Neuronal stem cell (in vitro differentiated cells): Measurements from ENCODE around the gene ORAI3.

Experiments used
- DNase-seq: peaks from one replicate; pipeline ENCODE4 v3.0.0-alpha.2; 2013; ENCODE audit warnings: low spot score
- H2AFZ ChIP-seq: one replicate; pipeline ENCODE4 v1.6.1; 2013; ENCODE audit warnings: mild to moderate bottlenecking, low read length, inconsistent platforms
- H2AK5ac ChIP-seq: 2 replicates; pipeline ENCODE4 v1.6.1; 2013; ENCODE audit warnings: low read depth, mild to moderate bottlenecking, inconsistent platforms, low read length, moderate library complexity, mixed read lengths
- H2BK120ac ChIP-seq: 2 replicates; pipeline ENCODE4 v1.6.1; 2013; ENCODE audit warnings: low read depth, mild to moderate bottlenecking, inconsistent platforms, low read length, moderate library complexity, mixed read lengths
- H2BK12ac ChIP-seq: one replicate; pipeline ENCODE4 v1.6.1; 2013; ENCODE audit warnings: low read length, inconsistent platforms
- H2BK15ac ChIP-seq: 2 replicates; pipeline ENCODE4 v1.6.1; 2013; ENCODE audit warnings: mild to moderate bottlenecking, low read length, inconsistent platforms, mixed read lengths
- H2BK5ac ChIP-seq: one replicate; pipeline ENCODE4 v1.6.1; 2013; ENCODE audit warnings: inconsistent platforms, mild to moderate bottlenecking, low read length, moderate library complexity
- H3K14ac ChIP-seq: one replicate; pipeline ENCODE4 v1.6.1; 2013; ENCODE audit warnings: low read length, inconsistent platforms
- H3K18ac ChIP-seq: 2 replicates; pipeline ENCODE4 v1.6.1; 2013; ENCODE audit warnings: low read length, inconsistent platforms
- H3K23ac ChIP-seq: 2 replicates; pipeline ENCODE4 v1.6.1; 2013; ENCODE audit warnings: low read depth, mild to moderate bottlenecking, mixed read lengths, low read length, inconsistent platforms; ENCODE audit not compliant: poor library complexity
- H3K27ac ChIP-seq: replicated peaks from 3 replicates; pipeline ENCODE4 v1.5.1; 2013; ENCODE audit warnings: low read length, inconsistent platforms
- H3K27me3 ChIP-seq, 3 experiments: 2 replicates each; pipeline ENCODE4 v1.6.1; 2013; ENCODE audit warnings: low read length in 3 of 3, mild to moderate bottlenecking in 2 of 3, inconsistent platforms in 1 of 3, low read depth in 1 of 3, mixed read lengths in 1 of 3, moderate library complexity in 1 of 3; ENCODE audit not compliant: control insufficient read depth in 3 of 3, insufficient read depth in 3 of 3
- H3K36me3 ChIP-seq, 2 donors: replicated peaks in 1 of 2; 2 replicates each; pipeline ENCODE4 v1.6.1; 2013; ENCODE audit warnings: low read length in 2 of 2; ENCODE audit not compliant: control insufficient read depth in 2 of 2, insufficient read depth in 2 of 2
- H3K4ac ChIP-seq: 2 replicates; pipeline ENCODE4 v1.6.1; 2013; ENCODE audit warnings: inconsistent platforms, mild to moderate bottlenecking, low read length, moderate library complexity
- H3K4me1 ChIP-seq, 2 donors: 1 replicate in 1 of 2; 2 replicates in 1 of 2; pipeline ENCODE4 v1.6.1; 2013; ENCODE audit warnings: low read length in 2 of 2, low read depth in 1 of 2; ENCODE audit not compliant: control insufficient read depth in 2 of 2, insufficient read depth in 1 of 2
- H3K4me2 ChIP-seq: one replicate; pipeline ENCODE4 v1.6.1; 2013; ENCODE audit warnings: mild to moderate bottlenecking, low read length, inconsistent platforms; ENCODE audit not compliant: insufficient read depth, poor library complexity, severe bottlenecking
- H3K4me3 ChIP-seq, 2 donors: 2 replicates each; pipeline ENCODE4 v1.5.1; 2013; ENCODE audit warnings: low read length in 2 of 2, mild to moderate bottlenecking in 2 of 2, inconsistent platforms in 1 of 2, moderate library complexity in 1 of 2
- H3K79me1 ChIP-seq: one replicate; pipeline ENCODE4 v1.6.1; 2013; ENCODE audit warnings: low read depth, mild to moderate bottlenecking, inconsistent platforms, low read length, moderate library complexity
- H3K9ac ChIP-seq: one replicate; pipeline ENCODE4 v1.6.1; 2013; ENCODE audit warnings: mild to moderate bottlenecking, low read depth, low read length, inconsistent platforms; ENCODE audit not compliant: poor library complexity
- H3K9me3 ChIP-seq, 2 donors: replicated peaks in 1 of 2; 2 replicates each; pipeline versions ENCODE3 to v1.6.1; 2013; ENCODE audit warnings: low read length in 2 of 2, mild to moderate bottlenecking in 2 of 2, inconsistent platforms in 1 of 2, low read depth in 1 of 2, mixed read lengths in 1 of 2, moderate library complexity in 1 of 2; ENCODE audit not compliant: control insufficient read depth in 2 of 2, insufficient read depth in 1 of 2
- H4K8ac ChIP-seq: one replicate; pipeline ENCODE4 v1.6.1; 2013; ENCODE audit warnings: low read depth, mild to moderate bottlenecking, inconsistent platforms, low read length, moderate library complexity
- H4K91ac ChIP-seq: one replicate; pipeline ENCODE4 v1.6.1; 2013; ENCODE audit warnings: low read length, low read depth, mild to moderate bottlenecking, inconsistent platforms; ENCODE audit not compliant: poor library complexity
- WGBS, 2 donors: extraction: QIAGEN DNeasy Blood & Tissue Kit; methylation state at CpG; one replicate each; pipeline ENCODE4 v1.1.7; 2013; ENCODE audit warnings: missing lambda C conversion rate in 2 of 2, mixed read lengths in 1 of 2; ENCODE audit not compliant: insufficient read length in 2 of 2, insufficient replicate concordance in 1 of 2; ENCODE audit errors: extremely low coverage in 2 of 2; 5-methylcytosine and 5-hydroxymethylcytosine counted together

Gene ORAI3

GRCh38 chr16:30963925-30964511 is 15.2 kb downstream of the ORAI3 start:
- Histone ChIP-seq H2BK5ac (no peak overlapping the region), H4K8ac (no peak overlapping the region), H3K4me1 (no peaks in the 10 kb centered on the region), H3K9me3 (no peaks in the 10 kb centered on the region), H3K14ac (no peak overlapping the region), H3K4me2 (no peak overlapping the region), H2AK5ac (no peak overlapping the region), H3K36me3 (peaks cover 70 to 95% of the 10 kb centered on the region in 2 donors), H4K91ac (no peak overlapping the region), H3K27me3 (no peaks in the 10 kb centered on the region), H3K18ac (no peak overlapping the region), H3K4me3 (no peak overlapping the region), H3K9ac (no peak overlapping the region), H2BK12ac (no peak overlapping the region), H2BK120ac (no peak overlapping the region), H3K4ac (no peak overlapping the region), H3K79me1 (peaks cover 9% of the 10 kb centered on the region), H2BK15ac (no peak overlapping the region), H2AFZ (no peak overlapping the region), H3K23ac (peak overlapping the region; percentile 43), H3K27ac (no peak overlapping the region)
- DNase-seq = no peak
- no CpG with 5 or more reads among the region's 18 CpGs for WGBS, 2 donors

DNA sequence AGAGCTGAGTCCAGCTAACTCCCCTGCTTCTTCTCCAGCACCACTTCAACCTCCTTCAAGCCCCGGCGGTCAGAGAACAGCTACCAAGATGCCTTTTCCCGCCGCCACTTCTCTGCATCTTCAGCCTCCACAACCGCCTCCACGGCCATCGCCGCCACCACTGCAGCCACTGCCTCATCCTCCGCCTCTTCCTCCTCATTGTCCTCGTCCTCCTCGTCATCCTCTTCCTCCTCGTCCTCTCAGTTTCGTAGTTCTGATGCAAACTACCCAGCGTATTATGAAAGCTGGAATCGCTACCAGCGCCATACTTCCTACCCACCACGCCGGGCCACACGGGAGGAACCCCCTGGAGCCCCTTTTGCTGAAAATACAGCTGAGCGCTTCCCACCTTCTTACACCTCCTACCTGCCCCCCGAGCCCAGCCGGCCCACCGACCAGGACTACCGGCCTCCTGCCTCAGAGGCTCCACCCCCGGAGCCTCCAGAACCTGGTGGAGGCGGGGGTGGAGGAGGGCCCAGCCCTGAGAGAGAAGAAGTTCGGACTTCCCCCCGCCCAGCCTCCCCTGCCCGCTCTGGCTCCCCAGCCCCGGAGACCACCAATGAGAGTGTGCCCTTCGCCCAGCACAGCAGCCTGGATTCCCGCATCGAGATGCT is 15.8 kb downstream of the ORAI3 start:
- Histone ChIP-seq H3K23ac (no peak overlapping the region), H2AK5ac (no peak overlapping the region), H2BK15ac (no peak overlapping the region), H3K4me2 (no peak overlapping the region), H4K91ac (no peak overlapping the region), H2AFZ (no peak overlapping the region), H3K9ac (no peak overlapping the region), H3K4ac (no peak overlapping the region), H3K27ac (no peak overlapping the region), H3K4me1 (no peaks in the 10 kb centered on the region), H3K14ac (no peak overlapping the region), H3K9me3 (no peaks in the 10 kb centered on the region), H3K4me3 (no peak overlapping the region), H2BK5ac (no peak overlapping the region), H3K36me3 (peaks cover 70 to 95% of the 10 kb centered on the region in 2 donors), H3K79me1 (peaks cover 5% of the 10 kb centered on the region), H2BK12ac (no peak overlapping the region), H3K27me3 (no peaks in the 10 kb centered on the region), H4K8ac (no peak overlapping the region), H3K18ac (no peak overlapping the region), H2BK120ac (no peak overlapping the region)
- WGBS, 2 donors = no CpG with 5 or more reads among the region's 33 CpGs
- DNase-seq = no peak

- no peak for DNase-seq
- Histone ChIP-seq H4K91ac (no peak overlapping the region), H2BK120ac (no peak overlapping the region), H3K18ac (no peak overlapping the region), H3K4ac (no peak overlapping the region), H2BK12ac (no peak overlapping the region), H2AFZ (no peak overlapping the region), H3K9me3 (no peaks in the 10 kb centered on the region), H3K4me3 (no peak overlapping the region), H3K23ac (no peak overlapping the region), H2BK5ac (no peak overlapping the region), H2BK15ac (no peak overlapping the region), H3K79me1 (peaks cover 2% of the 10 kb centered on the region), H3K27me3 (no peaks in the 10 kb centered on the region), H3K4me2 (no peak overlapping the region), H4K8ac (no peak overlapping the region), H2AK5ac (no peak overlapping the region), H3K4me1 (no peaks in the 10 kb centered on the region), H3K27ac (no peak overlapping the region), H3K14ac (no peak overlapping the region), H3K9ac (no peak overlapping the region), H3K36me3 (peaks cover 65 to 93% of the 10 kb centered on the region in 2 donors)
- WGBS, 2 donors = no CpG with 5 or more reads among the region's 15 CpGs
These were observed 16.6 kb downstream of the ORAI3 start for GRCh38 chr16:30965436-30965835.

DNA sequence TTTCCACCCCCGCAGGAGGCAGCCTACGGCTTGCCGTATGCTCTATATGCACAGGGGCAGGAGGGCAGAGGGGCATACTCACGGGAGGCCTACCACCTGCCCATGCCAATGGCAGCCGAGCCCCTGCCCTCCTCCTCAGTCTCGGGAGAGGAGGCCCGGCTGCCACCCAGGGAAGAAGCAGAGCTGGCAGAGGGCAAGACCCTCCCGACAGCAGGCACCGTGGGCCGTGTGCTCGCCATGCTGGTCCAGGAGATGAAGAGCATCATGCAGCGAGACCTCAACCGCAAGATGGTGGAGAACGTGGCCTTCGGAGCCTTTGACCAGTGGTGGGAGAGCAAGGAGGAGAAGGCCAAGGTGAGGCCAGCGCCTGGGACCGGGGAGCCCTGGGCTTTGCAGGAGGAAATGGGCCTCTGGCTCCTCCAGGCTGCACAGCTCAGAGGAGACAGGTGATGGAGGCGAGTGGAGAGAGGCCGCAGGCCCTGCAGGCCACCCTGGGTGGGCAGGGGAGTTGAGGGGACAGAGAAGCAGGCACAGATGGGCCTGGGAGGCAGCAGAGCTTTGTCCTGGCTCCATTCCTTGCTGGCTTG is 17.3 kb downstream of the ORAI3 start:
- H3K27ac ChIP-seq = no peak overlapping the region
- no peak overlapping the region for H3K18ac ChIP-seq
- H4K91ac ChIP-seq = no peak overlapping the region
- H3K9me3 ChIP-seq = no peaks in the 10 kb centered on the region
- H3K23ac ChIP-seq = peak overlapping the region; percentile 43
- no peak overlapping the region for H2BK12ac ChIP-seq
- no peaks in the 10 kb centered on the region for H3K4me1 ChIP-seq
- no peak overlapping the region for H3K4ac ChIP-seq
- H2BK5ac ChIP-seq = peak overlapping the region; percentile 90
- DNase-seq = no peak
- peaks cover 2% of the 10 kb centered on the region for H3K79me1 ChIP-seq
- WGBS, 2 donors = no CpG with 5 or more reads among the region's 19 CpGs
- no peak overlapping the region for H2AK5ac ChIP-seq
- peaks cover 67 to 93% of the 10 kb centered on the region in 2 donors for H3K36me3 ChIP-seq
- no peak overlapping the region for H2BK15ac ChIP-seq
- no peak overlapping the region for H3K4me2 ChIP-seq
- H3K27me3 ChIP-seq = no peaks in the 10 kb centered on the region
- no peak overlapping the region for H4K8ac ChIP-seq
- H2AFZ ChIP-seq = no peak overlapping the region
- peak overlapping the region in 1 of 2 donors; percentile 50 for H3K4me3 ChIP-seq
- H3K9ac ChIP-seq = no peak overlapping the region
- H3K14ac ChIP-seq = no peak overlapping the region
- no peak overlapping the region for H2BK120ac ChIP-seq
